ENCODE results near the gene ZNF761.
"Not testable (repeated sequence)": the region's sequence is repeated elsewhere in the genome, so short reads cannot be mapped to it uniquely, and the experiment has no call there.

ZNF761 gene

DNA sequence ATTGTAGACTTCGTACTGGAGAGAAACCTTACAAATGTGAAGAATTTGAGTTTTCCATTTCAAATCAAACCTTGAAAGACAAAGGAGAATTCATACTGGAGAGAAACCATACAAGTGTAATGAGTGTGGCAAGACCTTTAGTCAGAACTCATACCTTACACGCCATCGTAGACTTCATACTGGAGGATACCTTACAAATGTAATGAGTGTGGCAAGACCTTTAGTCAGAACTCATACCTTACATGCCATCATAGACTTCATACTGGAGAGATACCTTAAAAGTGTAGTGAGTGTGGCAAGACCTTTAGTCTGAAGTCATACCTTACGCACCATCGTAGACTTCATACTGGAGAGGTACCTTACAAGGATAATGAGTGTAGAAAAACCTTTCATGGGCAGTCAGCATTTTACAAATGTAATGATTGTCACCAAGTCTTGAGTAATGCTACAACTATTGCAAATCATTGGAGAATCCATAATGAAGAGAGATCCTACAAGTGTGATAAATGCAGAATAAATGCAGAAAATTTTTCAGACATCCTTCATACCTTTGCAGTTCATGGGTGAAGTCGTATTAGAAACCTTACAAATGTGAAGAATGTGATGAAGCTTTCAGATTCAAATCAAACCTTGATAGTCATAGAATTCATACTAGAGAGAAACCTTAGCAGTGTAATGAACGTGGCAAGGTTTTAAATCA, 22.1 kb upstream of the ZNF761 start:
- no peaks in the 10 kb centered on the region for H3K79me2 ChIP-seq (ENCODE audit: control insufficient read depth, low read length)
- no peak overlapping the region for H3K4me2 ChIP-seq (ENCODE audit: low read length)
- H3K27me3 ChIP-seq (ENCODE audit: control insufficient read depth, low read length): no peaks in the 10 kb centered on the region
- peaks cover 35% of the 10 kb centered on the region for H3K9me3 ChIP-seq (ENCODE audit: control insufficient read depth, insufficient read depth, low read length)
- H3K4me3 ChIP-seq (ENCODE audit: low read length): no peak overlapping the region
- no peaks in the 10 kb centered on the region for H3K4me1 ChIP-seq (ENCODE audit: control insufficient read depth, low read length)
- TF ChIP-seq, protein P1, sequence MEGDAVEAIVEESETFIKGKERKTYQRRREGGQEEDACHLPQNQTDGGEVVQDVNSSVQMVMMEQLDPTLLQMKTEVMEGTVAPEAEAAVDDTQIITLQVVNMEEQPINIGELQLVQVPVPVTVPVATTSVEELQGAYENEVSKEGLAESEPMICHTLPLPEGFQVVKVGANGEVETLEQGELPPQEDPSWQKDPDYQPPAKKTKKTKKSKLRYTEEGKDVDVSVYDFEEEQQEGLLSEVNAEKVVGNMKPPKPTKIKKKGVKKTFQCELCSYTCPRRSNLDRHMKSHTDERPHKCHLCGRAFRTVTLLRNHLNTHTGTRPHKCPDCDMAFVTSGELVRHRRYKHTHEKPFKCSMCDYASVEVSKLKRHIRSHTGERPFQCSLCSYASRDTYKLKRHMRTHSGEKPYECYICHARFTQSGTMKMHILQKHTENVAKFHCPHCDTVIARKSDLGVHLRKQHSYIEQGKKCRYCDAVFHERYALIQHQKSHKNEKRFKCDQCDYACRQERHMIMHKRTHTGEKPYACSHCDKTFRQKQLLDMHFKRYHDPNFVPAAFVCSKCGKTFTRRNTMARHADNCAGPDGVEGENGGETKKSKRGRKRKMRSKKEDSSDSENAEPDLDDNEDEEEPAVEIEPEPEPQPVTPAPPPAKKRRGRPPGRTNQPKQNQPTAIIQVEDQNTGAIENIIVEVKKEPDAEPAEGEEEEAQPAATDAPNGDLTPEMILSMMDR (IDR thresholded peaks at IDR 0.05; ENCODE audit: low read depth, low read length, poor library complexity, severe bottlenecking): no peak
- no peak for TF ChIP-seq EZH2phosphoT487 (IDR thresholded peaks at IDR 0.05; ENCODE audit: borderline replicate concordance, low read length)
- no peaks in the 10 kb centered on the region for H4K20me1 ChIP-seq (ENCODE audit: control insufficient read depth, insufficient read depth, low read depth, low read length)
- peaks cover 41% of the 10 kb centered on the region for H3K36me3 ChIP-seq (ENCODE audit: control insufficient read depth, low read length)
- H3K27ac ChIP-seq (ENCODE audit: low read depth, low read length): no peak overlapping the region
- H3F3A ChIP-seq (ENCODE audit: control insufficient read depth, insufficient read depth): no peaks in the 10 kb centered on the region
- H3K9me2 ChIP-seq (replicated peaks; ENCODE audit: control insufficient read depth, low read length): no peaks in the 10 kb centered on the region

DNA sequence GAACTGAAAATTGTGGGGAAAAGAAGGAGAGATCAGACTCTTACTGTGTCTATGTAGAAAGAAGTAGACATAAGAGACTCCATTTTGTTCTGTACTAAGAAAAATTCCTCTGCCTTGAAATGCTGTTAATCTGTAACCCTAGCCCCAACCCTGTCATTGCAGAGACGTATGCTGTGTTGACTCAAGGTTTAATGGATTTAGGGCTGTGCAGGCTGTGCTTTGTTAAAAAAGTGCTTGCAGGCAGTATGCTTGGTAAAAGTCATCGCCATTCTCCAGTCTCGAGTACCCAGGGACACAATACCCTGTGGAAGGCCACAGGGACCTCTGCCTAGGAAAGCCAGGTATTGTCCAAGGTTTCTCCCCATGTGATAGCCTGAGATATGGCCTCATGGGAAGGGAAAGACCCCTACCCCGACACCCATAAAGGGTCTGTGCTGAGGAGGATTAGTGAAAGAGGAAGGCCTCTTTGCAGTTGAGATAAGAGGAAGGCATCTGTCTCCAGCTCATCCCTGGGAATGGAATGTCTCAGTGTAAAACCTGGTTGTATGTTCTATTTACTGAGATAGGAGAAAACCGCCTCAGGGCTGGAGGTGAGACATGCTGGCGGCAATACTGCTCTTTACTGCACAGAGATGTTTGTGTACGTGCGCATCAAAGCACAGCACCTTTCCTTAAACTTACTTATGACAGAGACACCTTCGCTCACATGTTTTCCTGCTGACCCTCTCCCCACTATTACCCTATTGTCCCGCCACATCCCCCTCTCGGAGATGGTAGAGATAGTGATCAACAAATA, 11.1 kb upstream of the ZNF761 start:
- H3K79me2 ChIP-seq (ENCODE audit: control insufficient read depth, low read length); H4K20me1 ChIP-seq (ENCODE audit: control insufficient read depth, insufficient read depth, low read depth, low read length); H3K9me3 ChIP-seq (ENCODE audit: control insufficient read depth, insufficient read depth, low read length); H3K4me1 ChIP-seq (ENCODE audit: control insufficient read depth, low read length); H3K27ac ChIP-seq (ENCODE audit: low read depth, low read length); H3K27me3 ChIP-seq (ENCODE audit: control insufficient read depth, low read length); H3K9me2 ChIP-seq (replicated peaks; ENCODE audit: control insufficient read depth, low read length); H3F3A ChIP-seq (ENCODE audit: control insufficient read depth, insufficient read depth); H3K36me3 ChIP-seq (ENCODE audit: control insufficient read depth, low read length); H3K4me3 ChIP-seq (ENCODE audit: low read length); H3K4me2 ChIP-seq (ENCODE audit: low read length): not testable (repeated sequence)

- H4K20me1 ChIP-seq (ENCODE audit: control insufficient read depth, insufficient read depth, low read depth, low read length): no peaks in the 10 kb centered on the region
- no peaks in the 10 kb centered on the region for H3K9me2 ChIP-seq (replicated peaks; ENCODE audit: control insufficient read depth, low read length)
- no peaks in the 10 kb centered on the region for H3K79me2 ChIP-seq (ENCODE audit: control insufficient read depth, low read length)
- H3F3A ChIP-seq (ENCODE audit: control insufficient read depth, insufficient read depth): no peaks in the 10 kb centered on the region
- H3K4me3 ChIP-seq (ENCODE audit: low read length): no peak overlapping the region
- H3K4me1 ChIP-seq (ENCODE audit: control insufficient read depth, low read length): no peaks in the 10 kb centered on the region
- no peaks in the 10 kb centered on the region for H3K36me3 ChIP-seq (ENCODE audit: control insufficient read depth, low read length)
- TF ChIP-seq, protein P1 (IDR thresholded peaks at IDR 0.05; ENCODE audit: low read depth, low read length, poor library complexity, severe bottlenecking): no peak
- no peak for TF ChIP-seq EZH2phosphoT487 (IDR thresholded peaks at IDR 0.05; ENCODE audit: borderline replicate concordance, low read length)
- no peaks in the 10 kb centered on the region for H3K27me3 ChIP-seq (ENCODE audit: control insufficient read depth, low read length)
- no peak overlapping the region for H3K4me2 ChIP-seq (ENCODE audit: low read length)
- no peaks in the 10 kb centered on the region for H3K9me3 ChIP-seq (ENCODE audit: control insufficient read depth, insufficient read depth, low read length)
- no peak overlapping the region for H3K27ac ChIP-seq (ENCODE audit: low read depth, low read length)
Measured at GRCh38 chr19:53422551-53422950, 9.2 kb upstream of the ZNF761 start.

DNA sequence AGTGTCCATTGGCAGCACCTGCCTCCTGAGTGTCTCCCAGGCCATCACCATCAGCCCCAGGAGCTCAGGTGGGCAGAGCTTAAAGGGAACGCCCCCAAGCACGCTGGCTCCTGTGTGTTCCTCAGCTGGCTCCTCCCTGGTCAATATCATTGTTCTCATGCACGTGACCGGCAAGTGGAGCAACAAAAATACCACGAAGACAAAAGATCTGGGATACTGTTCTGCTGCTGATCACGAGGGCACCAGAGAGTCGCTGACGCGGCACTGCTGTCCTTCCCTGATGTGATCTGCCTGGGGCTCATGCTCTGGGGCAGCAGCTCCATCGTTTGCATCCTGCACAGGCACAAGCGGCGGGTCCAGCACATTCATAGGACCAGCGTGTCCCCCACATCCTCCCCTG, 8.7 kb upstream of the ZNF761 start:
- not testable (repeated sequence) for H3K79me2 ChIP-seq (ENCODE audit: control insufficient read depth, low read length); H3K9me2 ChIP-seq (replicated peaks; ENCODE audit: control insufficient read depth, low read length); H3K4me3 ChIP-seq (ENCODE audit: low read length); H3K36me3 ChIP-seq (ENCODE audit: control insufficient read depth, low read length); H3K4me2 ChIP-seq (ENCODE audit: low read length); H3K27me3 ChIP-seq (ENCODE audit: control insufficient read depth, low read length); H3K27ac ChIP-seq (ENCODE audit: low read depth, low read length); H3K4me1 ChIP-seq (ENCODE audit: control insufficient read depth, low read length); H3K9me3 ChIP-seq (ENCODE audit: control insufficient read depth, insufficient read depth, low read length); H4K20me1 ChIP-seq (ENCODE audit: control insufficient read depth, insufficient read depth, low read depth, low read length); H3F3A ChIP-seq (ENCODE audit: control insufficient read depth, insufficient read depth)

- not testable (repeated sequence) for H3K36me3 ChIP-seq (ENCODE audit: control insufficient read depth, low read length); H3K79me2 ChIP-seq (ENCODE audit: control insufficient read depth, low read length); H3K4me3 ChIP-seq (ENCODE audit: low read length); H4K20me1 ChIP-seq (ENCODE audit: control insufficient read depth, insufficient read depth, low read depth, low read length); H3F3A ChIP-seq (ENCODE audit: control insufficient read depth, insufficient read depth); H3K4me1 ChIP-seq (ENCODE audit: control insufficient read depth, low read length); H3K9me2 ChIP-seq (replicated peaks; ENCODE audit: control insufficient read depth, low read length); H3K9me3 ChIP-seq (ENCODE audit: control insufficient read depth, insufficient read depth, low read length); H3K27ac ChIP-seq (ENCODE audit: low read depth, low read length); H3K27me3 ChIP-seq (ENCODE audit: control insufficient read depth, low read length); H3K4me2 ChIP-seq (ENCODE audit: low read length)
Measured at GRCh38 chr19:53423680-53424079, 8.1 kb upstream of the ZNF761 start.
